Gastroesophageal sphincter (tissue), 3 donors: Measurements from ENCODE around the gene HTR4.

Experiments used
- POLR2A ChIP-seq, 2 donors: fragments of 450-650 bp; IDR thresholded peaks; one replicate each; pipeline ENCODE4 v1.6.1; 2017; ENCODE audit warnings: antibody characterized with exemption in 2 of 2, mild to moderate bottlenecking in 2 of 2, moderate library complexity in 1 of 2
- POLR2AphosphoS5 ChIP-seq: sonication (generic); formaldehyde crosslinking; IDR thresholded peaks from one replicate; pipeline ENCODE4 v1.6.1; 2017; ENCODE audit warnings: antibody characterized with exemption
- TF ChIP-seq, protein P1 (sequence below), 4 experiments: fragments of 200-600 bp in 2 of 4; fragments of 450-650 bp in 2 of 4; sonication (generic) in 1 of 4; IDR thresholded peaks; one replicate each; pipeline ENCODE4 v1.5.1; 2017 to 2019; ENCODE audit warnings: antibody characterized with exemption in 4 of 4, mild to moderate bottlenecking in 2 of 4, moderate library complexity in 2 of 4

DNA sequence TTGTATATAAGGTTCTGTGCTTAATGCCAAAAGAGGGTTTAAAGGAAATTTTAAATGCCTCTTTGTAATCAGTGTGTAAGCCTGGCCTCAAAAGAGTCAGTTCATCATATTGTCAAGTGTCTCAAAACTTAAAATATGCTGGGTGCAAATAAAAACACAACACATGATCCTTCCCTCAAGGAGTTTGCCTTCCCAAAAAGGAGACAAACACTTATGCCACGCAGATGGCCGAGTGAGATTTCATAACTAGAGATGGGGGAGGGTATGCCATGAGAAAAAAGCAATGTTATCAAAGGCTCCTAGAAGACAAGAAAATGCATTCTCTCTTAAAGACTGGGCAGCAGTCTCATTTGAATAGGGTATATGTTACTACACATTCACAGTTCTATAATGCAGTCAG lies 215.4 kb downstream of the HTR4 start:
- TF ChIP-seq, protein P1, sequence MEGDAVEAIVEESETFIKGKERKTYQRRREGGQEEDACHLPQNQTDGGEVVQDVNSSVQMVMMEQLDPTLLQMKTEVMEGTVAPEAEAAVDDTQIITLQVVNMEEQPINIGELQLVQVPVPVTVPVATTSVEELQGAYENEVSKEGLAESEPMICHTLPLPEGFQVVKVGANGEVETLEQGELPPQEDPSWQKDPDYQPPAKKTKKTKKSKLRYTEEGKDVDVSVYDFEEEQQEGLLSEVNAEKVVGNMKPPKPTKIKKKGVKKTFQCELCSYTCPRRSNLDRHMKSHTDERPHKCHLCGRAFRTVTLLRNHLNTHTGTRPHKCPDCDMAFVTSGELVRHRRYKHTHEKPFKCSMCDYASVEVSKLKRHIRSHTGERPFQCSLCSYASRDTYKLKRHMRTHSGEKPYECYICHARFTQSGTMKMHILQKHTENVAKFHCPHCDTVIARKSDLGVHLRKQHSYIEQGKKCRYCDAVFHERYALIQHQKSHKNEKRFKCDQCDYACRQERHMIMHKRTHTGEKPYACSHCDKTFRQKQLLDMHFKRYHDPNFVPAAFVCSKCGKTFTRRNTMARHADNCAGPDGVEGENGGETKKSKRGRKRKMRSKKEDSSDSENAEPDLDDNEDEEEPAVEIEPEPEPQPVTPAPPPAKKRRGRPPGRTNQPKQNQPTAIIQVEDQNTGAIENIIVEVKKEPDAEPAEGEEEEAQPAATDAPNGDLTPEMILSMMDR (IDR thresholded peaks at IDR 0.05), result no peak
- no peak for TF ChIP-seq POLR2AphosphoS5
- TF ChIP-seq POLR2A (IDR thresholded peaks at IDR 0.05), result no peak
